Measurements from ENCODE around the gene EPB41L5. TPM values are rescaled to one million over a fixed set of nuclear protein-coding genes. Genes with fewer than 3 reads are reported as not detected.
"Not testable (repeated sequence)": the region's sequence is repeated elsewhere in the genome, so short reads cannot be mapped to it uniquely, and the experiment has no call there.

Gene EPB41L5
- total RNA-seq = 50.5 TPM

DNA sequence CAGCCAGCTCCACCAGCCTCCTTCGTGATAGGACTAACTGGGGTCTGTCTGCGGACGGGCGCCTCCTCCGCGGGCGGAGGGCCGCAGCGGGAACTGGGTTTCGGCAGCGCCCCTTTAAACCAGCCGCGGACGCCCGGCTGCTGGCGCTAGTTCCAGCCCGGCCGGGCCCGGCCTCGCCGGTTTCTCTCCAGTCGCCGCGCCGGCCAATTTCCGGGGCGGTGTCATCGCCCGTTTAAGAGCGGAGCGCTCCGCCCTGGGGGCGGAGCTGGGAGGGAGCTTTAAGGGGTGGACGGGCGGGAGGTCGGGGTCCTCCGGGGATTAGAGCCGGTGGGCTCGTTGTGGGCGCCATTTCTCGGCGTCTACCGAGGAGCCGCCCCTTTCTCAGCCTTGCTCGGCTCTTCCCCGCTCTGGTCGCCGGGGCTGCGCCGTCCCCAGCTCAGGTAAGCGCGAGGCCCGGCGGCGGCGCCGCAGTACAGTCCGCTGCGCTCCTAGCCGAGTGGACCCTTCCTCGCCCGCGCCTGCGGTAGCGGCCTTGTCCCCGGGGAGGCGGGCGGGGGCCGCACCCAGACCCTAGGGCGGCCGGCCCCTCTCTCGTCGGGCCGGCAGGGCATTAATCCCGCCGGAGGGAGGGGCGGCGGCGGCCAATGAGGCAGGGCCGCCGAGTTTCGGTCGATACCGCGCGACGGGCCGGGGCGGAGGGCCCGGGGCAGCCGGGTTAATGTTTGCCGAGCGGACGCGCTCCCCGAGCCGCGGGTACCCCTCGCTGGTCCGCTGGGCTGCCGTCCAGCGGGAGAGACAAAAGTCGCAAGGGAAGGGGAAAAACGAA, at the start of gene EPB41L5:
Gene EPB41L5 (plus strand): TSS at position 307 of the 826 bp plus-strand sequence. CDS start 6,008 bp downstream, outside the sequence.
- peak; percentile 87 for ATAC-seq
- DNase-seq (ENCODE audit: low spot score) = peak; percentile 96

DNA sequence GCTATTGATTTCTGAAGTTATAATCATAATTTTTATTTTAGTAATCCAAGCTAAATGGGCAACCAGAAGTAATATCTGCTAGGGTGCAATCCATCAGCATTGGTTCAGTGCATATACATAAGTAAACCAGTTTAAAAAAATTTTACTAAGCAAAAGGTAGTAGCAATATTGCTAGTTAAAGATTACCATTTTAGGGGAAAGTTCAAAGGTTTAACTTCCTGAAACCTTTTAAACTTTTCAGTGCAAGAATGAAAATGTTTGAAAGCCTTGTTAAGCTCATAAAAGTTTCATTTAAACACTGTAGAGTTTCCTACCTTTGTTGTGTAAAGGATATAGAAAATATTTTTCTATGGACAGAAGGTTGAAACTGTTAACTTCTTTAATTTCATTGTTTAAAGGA, 31.0 kb upstream of the EPB41L5 start:
- DNase-seq (ENCODE audit: low spot score) (no peak), ATAC-seq (peak; percentile 31)

DNA sequence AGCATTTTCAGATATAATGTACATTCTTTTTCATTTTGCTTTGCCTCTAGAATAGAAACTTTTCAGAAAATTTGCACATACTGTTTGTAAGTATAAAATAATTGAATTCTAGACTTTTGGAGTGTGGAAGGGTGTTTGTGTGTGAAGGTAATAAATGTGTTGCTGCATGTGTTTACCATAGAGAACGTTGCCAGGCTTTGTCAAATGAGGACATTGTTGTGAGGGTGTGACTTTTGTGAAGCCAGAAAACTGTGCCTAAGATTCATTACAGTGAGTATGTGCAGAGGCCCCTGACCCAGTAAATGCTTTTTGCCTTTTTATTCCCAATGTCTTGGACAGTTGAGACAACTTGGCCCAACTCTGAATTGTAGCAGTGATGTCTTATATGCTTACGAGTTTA, 30.4 kb upstream of the EPB41L5 start:
- no peak for DNase-seq (ENCODE audit: low spot score)

DNA sequence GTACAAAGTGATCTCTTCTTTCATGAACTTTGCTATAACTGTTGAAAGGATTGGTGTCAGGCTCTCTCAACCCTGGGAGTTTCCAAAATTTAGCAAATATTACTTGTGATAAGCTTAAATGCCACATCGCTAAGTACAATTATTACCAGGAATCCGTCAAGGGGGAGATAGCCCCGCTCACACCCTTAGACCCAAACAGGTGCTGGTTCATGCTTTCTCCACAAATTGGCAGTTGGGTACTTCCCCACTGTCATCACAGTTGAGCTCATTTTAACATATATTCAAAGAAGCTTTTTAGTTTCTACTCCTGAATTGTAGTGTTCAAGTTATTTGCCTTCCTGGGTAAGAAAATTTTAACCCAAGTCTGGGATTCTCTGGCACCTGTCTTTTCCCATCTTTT, 29.8 kb upstream of the EPB41L5 start:
- ATAC-seq = no peak
- DNase-seq (ENCODE audit: low spot score) = no peak

More for the DNA sequence above, 30.4 kb upstream of the EPB41L5 start:
- no peak for ATAC-seq

DNA sequence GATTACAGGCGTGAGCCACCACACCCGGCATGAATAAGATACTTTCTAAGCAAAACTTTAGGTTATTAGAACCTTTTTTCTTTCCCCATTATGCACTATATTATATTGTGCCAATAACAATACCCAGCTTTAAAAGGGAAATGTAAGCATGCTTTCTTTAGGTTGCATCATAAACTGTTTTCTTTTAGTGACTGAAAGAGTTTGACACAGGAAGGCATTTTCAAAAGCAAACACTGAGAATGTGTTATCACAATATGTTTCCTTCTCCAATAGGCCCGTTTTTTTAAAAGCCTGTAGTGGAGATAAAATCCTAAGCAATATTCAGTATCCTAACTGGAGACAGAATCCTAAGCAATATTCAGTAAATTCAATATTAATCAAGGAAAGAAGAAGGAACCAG, 16.7 kb upstream of the EPB41L5 start:
- ATAC-seq (no peak), DNase-seq (ENCODE audit: low spot score) (no peak)

DNA sequence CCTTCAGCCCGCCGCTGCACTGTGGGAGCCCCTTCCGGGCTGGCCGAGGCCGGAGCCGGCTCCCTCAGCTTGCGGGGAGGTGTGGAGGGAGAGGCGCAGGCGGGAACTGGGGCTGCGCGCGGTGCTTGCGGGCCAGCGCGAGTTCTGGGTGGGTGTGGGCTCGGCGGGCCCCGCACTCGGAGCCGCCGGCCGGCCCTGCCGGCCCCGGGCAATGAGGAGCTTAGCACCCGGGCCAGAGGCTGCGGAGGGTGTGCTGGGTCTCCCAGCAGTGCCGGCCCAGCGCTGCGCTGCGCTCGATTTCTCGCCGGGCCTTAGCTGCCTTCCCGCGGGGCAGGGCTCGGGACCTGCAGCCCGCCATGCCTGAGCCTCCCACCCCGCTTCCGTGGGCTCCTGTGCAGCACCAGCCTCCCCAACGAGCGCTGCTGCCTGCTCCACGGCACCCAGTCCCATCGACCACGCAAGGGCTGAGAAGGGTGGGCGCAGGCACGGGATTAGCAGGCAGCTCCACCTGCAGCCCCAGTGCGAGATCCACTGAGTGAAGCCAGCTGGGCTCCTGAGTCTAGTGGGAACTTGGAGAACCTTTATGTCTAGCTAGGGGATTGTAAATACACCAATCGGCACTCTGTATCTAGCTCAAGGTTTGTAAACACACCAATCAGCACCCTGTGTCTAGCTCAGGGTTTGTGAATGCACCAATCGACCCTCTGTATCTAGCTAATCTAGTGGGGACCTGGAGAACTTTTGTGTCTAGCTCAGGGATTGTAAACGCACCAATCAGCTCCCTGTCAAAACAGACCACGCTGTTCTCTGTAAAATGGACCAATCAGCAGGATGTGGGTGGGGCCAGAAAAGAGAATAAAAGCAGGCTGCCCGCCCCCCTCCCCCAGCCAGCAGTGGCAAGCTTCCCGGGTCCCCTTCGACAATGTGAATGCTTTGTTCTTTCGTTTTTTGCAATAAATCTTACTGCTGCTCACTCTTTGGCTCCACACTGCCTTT, 15.7 kb upstream of the EPB41L5 start:
- not testable (repeated sequence) for ATAC-seq; DNase-seq (ENCODE audit: low spot score)

DNA sequence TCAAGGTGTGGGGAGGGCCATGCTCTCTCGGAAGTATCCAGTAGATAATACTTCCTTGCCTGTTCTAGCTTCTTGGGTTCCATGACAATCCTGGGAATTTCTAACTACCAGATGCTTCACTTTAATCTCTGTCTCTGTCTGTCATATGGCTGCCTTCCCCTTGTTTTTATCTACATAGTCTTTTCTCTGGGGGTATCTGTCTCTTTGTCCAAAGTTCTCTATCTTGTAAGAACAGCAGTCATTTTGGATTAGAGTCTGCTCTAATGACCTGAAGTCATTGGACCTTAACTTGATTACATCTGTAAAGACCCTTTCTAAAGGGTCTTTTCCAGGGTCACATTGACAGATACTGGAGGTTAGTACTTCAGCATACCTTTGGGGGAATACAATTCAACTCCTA, 11.4 kb upstream of the EPB41L5 start:
- ATAC-seq (no peak), DNase-seq (ENCODE audit: low spot score) (no peak)

DNA sequence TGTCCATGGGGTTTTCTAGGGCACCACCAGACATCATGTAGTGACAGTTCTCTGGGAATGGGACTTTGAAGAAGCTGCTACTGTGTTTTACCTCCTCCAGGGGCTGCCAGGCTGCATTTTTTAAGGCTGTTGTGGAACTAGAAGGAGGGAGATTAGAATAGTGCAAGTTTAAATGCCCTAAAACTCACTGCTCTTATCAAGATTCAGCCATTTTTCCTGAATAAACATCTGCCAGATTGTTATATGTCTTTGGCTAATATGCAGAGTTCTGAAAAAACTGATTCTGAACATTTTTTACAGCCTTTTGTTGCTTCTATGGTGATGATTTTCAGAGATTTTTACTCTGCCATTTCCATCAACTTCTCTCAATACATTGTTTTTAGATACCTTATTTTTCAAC, 8.6 kb upstream of the EPB41L5 start:
- ATAC-seq (no peak), DNase-seq (ENCODE audit: low spot score) (no peak)

DNA sequence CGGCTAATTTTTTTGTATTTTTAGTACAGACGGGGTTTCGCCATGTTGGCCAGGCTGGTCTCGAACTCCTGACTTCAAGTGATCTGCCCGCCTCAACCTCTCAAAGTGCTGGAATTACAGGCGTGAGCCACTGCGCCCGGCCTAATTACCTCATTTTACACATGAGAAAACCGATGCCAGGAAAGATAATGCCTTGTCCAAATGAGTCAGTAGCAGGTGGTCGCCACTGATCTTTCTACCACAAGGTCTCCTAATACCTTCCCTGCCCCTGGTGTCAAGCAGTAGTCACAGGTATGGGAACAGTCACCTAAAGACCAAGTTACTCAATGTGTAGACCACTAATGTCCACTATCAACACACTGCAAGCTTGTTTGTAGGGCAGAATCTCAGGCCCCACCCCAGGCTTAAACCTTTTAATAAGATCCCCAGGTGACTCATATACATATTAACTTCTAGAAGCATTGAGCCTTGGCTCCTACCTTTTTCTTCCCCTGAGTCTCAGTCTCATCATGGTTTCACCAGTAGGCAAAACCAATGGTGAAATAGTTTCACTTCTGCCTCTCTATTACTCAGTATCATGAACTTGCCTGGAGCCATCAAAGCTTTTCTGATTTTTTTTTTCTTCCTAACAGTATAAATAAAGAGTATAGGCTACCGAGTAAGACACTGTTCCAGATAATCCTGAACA, 6.9 kb upstream of the EPB41L5 start:
- ATAC-seq (no peak), DNase-seq (ENCODE audit: low spot score) (no peak)

DNA sequence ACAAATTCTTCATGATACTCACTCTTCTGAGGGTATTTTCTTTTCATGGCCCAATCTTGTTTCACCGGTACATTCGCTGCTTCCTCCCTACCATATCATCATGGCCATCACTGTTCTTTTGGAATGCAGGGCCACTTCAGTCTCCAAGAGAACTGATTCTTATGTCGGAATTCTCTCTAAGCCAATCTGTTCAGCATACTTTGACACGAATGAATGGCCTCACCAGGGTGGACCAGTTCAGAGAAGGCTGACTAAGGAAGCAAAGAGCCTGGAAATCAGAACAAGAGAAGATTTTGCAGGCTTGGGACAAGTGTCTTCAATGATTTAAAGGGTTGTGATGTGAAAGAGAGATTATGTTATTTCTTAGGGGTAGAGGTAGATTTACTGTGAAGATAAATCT, 5.0 kb upstream of the EPB41L5 start:
- DNase-seq (ENCODE audit: low spot score) = no peak
- no peak for ATAC-seq

DNA sequence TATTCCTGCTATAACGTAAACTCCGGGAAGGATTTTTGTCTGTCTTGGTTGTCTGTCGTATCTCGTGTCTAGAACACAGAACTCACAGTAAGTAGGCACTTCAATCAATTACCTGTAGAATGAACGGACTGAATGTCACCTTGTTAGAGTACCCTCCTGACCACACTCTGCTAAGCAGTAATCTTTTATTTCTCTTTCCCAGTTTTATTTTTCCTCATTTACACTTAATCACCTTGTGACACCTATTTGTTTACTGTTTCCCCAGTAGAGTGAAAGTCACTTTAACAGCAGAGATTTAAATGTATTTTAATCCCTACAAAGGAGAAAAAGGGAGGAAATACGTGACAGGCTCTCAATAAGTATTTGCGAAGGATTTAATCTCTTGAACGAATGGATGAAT, 514 bp upstream of the EPB41L5 start:
- DNase-seq (ENCODE audit: low spot score) (no peak), ATAC-seq (no peak)

DNA sequence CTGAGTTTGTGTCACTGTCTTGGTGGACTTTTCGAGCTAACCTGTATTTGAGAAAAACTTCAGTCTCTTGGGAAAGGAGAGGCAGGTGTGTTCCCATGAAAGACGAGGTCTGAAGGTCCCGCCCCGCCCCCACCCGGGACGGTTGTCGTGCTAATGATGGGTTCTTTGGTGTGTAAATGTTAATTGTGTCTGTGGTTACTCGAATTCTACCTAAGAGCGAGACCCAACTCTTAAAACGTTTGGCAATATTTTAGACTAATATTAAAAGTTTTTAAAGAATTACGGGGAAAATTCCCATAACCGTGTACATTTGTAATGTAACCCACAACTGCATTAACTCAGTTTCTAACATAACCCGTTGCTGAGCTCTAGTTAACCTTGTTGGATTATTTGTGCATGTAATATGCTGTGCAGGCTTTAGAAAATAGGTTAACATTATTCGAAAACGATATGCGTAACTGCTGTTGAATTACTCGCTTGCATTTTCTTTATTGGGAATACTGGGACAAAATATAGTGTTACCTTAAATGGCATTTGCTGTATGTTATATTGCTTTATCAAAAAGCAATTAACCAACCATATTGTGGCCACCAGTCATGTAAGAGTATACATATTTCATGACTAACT, 833 bp downstream of the EPB41L5 start:
- peak; percentile 16 for ATAC-seq
- DNase-seq (ENCODE audit: low spot score) = no peak

DNA sequence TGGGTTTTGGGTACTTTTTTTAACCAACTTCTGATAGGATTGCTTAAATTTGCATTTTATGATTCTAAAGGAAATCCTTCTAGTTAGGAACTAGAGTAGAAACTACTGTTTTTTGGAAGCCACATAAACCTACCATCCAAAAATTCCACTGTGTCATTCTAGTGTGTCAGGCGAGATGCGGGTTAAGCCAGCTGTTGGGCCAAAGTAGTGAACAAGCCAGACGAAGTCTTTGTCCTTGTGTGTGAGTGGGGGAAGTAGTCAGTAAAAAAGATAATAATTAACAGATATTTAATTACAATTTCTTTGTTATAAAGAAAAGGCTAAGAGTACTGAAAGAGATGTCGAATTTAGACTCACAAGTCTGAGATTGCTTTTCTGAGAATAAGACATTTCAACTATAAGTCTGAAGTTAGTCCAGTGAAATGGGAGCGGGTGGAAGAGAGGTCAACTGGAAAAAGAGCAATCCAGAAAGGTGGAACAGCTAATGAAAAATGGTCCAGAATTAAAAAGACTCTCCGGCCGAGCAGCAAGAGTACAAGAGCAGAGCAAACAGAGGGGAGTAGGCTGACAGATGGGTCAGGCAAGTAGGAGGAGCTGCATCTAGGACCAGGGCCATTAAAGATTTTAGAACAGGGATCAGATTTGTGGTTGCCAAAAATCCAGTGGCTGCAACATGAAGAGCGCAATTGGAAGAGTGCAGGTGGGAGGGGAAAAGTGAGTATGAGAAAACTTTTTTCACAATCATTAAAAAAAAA, 1.5 kb downstream of the EPB41L5 start:
- ATAC-seq = peak; percentile 53
- DNase-seq (ENCODE audit: low spot score) = peak; percentile 70

DNA sequence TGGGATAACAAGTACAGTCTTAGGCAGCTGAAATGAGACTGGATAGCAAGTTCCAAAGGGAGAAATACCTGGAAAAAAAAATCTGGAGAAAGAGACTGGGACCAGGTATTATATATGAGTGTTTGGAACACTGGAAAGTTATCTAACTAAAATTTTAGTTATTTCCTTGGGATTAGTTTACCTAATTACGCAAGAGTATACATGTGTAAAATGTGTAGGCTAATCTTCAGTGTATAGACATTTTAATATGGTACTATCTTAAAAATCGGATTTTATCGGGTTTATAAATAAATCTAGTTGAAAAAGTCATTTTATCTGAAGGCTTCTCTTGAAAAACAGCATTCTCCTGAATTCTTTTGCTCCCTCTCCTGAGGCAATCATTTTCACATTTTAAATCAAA, 3.9 kb downstream of the EPB41L5 start:
- DNase-seq (ENCODE audit: low spot score) (no peak), ATAC-seq (no peak)

DNA sequence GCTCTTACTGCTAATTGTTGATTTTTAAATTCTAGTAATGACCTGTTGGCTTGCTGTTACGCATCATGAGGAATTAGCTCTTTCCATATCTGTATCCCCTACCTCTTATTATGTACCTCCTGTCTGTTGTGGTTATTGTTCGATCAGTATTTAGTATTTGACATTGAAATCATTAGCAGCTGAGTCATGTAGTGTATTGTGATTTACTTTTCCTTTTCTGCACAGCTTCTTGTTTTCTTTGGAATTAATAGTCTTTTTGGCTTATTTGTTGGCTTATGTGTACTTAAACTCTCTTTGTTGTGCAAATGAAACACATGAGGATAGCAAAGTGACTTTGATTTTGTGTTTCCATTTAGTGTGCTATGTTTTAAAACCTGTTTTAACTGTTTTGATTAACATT, 4.3 kb downstream of the EPB41L5 start:
- no peak for DNase-seq (ENCODE audit: low spot score)
- ATAC-seq = no peak

DNA sequence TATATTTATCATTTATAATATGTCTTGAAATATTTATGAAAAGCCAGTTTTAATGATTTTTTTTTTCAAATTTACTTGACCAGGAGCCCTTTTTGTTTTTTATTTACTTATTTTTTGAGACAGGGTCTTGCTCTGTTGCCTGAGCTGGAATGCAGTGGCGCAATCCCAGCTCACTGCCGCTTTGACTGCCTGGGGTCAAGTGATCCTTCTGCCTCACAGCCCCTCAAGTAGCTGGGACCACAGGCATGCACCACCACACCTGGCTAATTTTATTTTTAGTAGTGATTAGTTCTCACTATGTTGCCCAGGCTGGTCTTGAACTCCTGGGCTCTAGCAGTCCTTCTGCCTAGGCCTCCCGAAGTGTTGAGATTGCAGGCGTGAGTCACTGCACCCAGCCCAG, 5.7 kb downstream of the EPB41L5 start:
- DNase-seq (ENCODE audit: low spot score) (no peak), ATAC-seq (no peak)

DNA sequence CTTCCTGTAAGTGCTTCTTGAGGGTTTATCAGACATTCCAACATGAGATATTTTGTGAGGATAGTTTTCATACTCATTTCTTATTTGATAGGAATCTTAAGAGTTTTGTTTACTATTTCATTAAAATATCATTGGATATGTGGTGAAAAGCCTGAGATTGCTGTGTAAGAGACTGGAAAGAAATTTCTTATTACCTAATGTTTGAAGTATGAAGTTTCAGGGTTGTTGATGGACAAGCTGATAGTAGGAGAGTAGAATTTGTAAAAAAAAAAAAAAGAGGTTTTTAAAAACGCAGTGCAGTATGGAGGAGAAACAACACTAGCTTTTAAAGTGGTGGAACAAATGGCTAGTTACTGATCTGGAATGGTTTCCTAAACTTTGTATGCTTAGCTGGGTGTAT, 7.7 kb downstream of the EPB41L5 start:
- ATAC-seq (no peak), DNase-seq (ENCODE audit: low spot score) (no peak)

DNA sequence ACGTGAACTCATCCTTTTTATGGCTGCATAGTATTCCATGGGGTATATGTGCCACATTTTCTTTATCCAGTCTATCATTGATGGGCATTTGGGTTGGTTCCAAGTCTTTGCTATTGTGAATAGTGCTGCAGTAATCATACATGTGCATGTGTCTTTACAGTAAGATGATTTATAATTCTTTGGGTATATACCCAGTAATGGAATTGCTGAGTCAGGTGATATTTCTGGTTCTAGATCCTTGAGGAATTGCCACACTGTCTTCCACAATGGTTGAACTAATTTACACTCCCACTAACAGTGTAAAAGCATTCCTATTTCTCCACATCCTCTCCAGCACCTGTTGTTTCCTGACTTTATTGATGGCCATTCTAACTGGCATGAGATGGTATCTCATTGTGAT, 9.6 kb downstream of the EPB41L5 start:
- not testable (repeated sequence) for ATAC-seq; DNase-seq (ENCODE audit: low spot score)

DNA sequence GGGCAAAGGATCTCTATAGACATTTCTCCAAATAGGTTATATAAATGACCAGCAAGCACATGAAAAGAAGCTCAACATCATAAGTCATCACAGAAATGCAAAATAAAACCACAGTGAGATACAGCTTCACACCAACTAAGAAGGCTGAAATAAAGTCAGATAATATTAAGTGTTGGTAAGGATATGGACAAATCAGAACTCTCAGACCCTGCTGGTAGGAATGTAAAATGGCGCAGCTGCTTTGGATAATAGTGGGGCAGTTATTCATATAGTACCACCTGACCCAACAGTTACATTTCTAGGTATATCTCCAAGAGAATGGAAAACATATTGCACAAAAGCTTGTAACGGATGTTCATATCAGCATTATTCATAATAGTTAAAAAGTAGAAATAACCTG, 14.0 kb downstream of the EPB41L5 start:
- DNase-seq (ENCODE audit: low spot score) = no peak

DNA sequence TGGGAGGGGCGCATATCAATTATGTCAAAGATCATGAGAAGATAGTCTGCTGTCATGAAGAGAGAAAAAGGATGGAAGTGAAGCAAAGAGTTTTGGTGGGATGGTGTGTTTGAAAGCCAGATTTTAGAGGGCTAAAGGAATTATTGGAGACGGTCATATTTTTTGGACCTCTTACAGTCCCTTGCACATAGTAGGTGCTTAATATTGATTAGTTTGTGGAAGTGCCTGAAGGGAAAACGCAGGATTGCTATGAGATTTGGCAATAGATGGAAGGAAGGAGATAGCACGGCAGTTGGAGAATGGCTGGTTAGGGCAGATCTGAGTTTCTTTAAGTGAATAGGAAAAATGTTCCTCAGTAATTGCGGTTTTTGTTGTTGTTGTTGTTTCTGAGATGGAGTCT, 15.9 kb downstream of the EPB41L5 start:
- ATAC-seq (no peak), DNase-seq (ENCODE audit: low spot score) (no peak)

More for the DNA sequence above, 14.0 kb downstream of the EPB41L5 start:
- ATAC-seq = no peak

All from left lobe of liver (tissue), 2 donors.